GM18520 (cell line): Measurements from ENCODE around the gene ATP5F1D.
"Not testable (repeated sequence)": the region's sequence is repeated elsewhere in the genome, so short reads cannot be mapped to it uniquely, and the experiment has no call there.

Source experiments
- ATAC-seq: cut with Tn5 transposase; IDR thresholded peaks from one replicate; pipeline ENCODE4 v1.9.1; 2021; ENCODE audit not compliant: unreplicated experiment

Gene ATP5F1D

GRCh38 chr19:1245494-1246264 is 4.1 kb downstream of the ATP5F1D start:
- ATAC-seq = no peak

- ATAC-seq = not testable (repeated sequence)
These were observed 4.9 kb downstream of the ATP5F1D start for GRCh38 chr19:1246265-1247087.

- no peak for ATAC-seq
These were observed 6.2 kb downstream of the ATP5F1D start for GRCh38 chr19:1247748-1248138.

- ATAC-seq = peak; percentile 9
These were observed 6.7 kb downstream of the ATP5F1D start, which contains the start of gene MIDN for GRCh38 chr19:1248139-1248785. Gene MIDN, plus strand, starts transcription at chr19:1248583. Its CDS starts 1,714 bp downstream, at chr19:1250297.

DNA sequence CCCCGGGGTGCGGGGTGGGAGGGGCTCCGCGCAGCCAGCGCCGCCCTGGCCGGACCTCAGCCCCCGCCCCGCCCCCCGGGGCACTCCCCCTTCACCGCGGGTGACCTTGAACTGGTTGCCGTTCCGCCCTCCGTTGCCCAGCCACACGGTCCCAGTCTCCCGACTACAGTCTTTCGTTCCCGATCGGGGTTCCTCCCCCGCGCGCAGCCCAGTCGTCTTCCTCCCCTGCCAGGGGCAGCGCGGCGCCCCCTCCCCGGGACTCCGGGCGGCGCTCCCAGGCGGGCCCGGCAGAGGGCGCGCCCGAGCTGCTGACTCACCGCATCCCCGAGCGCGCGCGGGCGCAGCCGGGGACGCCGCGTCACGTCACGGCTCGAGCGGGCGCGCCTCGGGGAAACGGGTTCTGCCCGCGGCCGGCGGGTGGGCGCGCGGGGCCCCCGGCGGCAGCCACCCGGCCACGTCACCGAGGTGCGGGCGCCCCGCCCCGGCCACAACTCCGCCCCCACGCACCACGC is 7.3 kb downstream of the ATP5F1D start:
- ATAC-seq = peak; percentile 17

GRCh38 chr19:1249298-1249989 is 7.9 kb downstream of the ATP5F1D start:
- ATAC-seq = peak; percentile 43

- no peak for ATAC-seq
These were observed 8.5 kb downstream of the ATP5F1D start for GRCh38 chr19:1249990-1250436.

DNA sequence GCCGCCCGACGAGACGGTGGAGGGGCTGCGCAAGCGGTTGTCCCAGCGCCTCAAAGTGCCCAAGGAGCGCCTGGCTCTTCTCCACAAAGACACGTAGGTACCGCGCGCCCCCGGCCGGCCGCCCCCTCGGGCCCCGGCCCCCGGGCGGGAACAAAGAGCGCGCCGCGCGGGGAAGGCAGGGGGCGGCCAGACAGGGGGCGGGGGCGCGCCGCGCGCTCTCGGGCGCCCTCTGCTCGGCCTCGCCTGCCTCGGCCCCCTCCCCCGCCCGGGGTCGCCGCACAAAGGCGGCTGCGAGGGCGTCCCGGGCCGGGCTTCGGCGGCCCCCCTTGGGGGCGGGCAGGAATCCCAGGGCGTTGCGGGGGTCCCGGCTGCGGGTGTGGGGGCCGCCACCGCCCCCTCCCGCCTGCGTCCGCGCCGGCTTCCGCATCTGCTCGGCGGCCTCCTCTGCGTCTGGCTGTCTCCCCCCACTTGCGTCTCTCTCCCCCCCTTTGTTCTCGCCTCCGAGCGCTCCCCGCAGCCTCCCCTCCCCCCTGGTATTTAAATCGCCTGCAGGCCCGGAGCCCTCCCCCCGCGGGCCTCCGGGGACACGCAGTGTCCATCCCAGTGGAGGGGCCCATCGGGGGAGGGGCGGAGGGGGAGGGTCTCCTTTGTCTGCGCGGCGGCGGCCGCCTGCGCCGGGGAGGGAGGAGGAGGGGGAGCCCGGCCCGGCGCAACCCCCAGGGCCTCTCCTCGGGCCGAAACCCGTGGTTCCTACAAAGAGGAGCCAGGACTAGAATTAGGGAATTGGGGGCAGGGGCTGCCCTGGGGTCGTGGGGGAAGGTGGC is 9.1 kb downstream of the ATP5F1D start:
- ATAC-seq = no peak

GRCh38 chr19:1251330-1252220 is 10.0 kb downstream of the ATP5F1D start:
- no peak for ATAC-seq

- no peak for ATAC-seq
These were observed 10.8 kb downstream of the ATP5F1D start for GRCh38 chr19:1252221-1252820.

- no peak for ATAC-seq
These were observed 11.4 kb downstream of the ATP5F1D start for GRCh38 chr19:1252821-1253513.

DNA sequence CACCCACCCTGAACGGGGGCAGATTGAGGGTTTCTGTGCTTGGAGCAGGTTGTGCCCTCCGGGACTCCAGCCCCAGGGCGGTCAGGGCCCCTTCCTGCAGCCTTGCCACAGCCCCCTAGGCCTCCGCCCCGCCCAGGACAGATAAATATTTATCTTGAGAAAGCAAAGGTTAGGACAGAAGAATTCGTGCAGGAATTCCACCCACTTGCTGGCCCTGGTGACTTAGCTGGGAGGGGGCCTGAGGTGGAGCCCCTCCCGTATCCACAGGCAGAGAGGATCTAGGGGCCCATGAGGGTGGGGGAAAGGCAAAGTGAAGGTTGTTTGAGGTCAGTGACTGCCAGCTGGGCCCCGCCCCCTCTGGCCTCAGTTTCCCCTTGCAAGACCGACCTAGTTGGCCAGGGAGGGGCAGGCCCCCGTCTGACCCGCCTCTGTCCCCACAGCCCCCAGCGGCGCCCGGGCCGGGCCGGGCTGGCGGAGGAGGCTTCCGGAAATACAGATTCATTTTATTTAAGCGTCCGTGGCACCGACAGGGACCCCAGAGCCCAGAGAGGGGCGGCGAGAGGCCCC is 12.0 kb downstream of the ATP5F1D start:
- ATAC-seq = no peak

DNA sequence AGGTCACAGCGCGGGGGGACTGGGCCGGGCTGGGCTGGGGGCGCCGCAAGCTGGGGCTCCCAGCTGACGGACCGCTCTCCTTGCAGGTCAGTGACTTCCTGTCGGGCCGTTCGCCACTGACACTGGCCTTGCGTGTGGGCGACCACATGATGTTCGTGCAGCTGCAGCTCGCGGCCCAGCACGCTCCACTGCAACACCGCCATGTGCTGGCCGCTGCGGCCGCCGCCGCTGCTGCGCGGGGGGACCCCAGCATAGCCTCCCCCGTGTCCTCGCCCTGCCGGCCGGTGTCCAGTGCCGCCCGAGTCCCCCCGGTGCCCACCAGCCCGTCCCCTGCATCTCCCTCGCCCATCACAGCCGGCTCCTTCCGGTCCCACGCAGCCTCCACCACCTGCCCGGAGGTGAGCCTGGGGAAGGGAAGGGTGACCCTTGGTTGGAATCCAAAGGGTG is 12.6 kb downstream of the ATP5F1D start:
- no peak for ATAC-seq

DNA sequence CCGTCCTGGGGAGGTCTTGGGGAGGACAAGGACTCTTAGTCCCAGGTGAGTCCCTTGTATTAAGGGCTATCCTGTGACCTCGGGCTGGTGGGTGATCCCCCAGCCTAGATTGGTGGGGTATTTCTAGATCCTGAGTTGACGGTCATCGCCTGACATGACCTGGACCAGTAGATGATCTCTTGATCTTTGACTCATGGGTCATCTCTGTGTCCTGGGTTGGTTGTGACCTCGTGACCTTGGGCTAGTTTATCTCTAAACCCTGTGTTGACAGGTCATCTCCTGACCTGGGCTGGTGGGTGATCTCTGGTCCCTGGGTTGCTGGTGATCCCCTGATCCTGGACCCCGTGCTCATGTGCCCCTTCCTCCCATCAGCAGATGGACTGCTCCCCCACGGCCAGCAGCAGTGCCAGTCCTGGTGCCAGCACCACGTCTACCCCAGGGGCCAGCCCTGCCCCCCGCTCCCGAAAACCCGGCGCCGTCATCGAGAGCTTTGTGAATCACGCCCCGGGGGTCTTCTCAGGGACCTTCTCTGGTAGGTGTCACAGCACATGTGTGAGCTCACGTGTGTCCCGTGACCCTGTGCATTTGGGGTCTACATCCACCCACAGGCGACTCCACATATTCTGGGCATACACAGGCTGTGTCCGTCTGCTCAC is 13.1 kb downstream of the ATP5F1D start:
- ATAC-seq = no peak

DNA sequence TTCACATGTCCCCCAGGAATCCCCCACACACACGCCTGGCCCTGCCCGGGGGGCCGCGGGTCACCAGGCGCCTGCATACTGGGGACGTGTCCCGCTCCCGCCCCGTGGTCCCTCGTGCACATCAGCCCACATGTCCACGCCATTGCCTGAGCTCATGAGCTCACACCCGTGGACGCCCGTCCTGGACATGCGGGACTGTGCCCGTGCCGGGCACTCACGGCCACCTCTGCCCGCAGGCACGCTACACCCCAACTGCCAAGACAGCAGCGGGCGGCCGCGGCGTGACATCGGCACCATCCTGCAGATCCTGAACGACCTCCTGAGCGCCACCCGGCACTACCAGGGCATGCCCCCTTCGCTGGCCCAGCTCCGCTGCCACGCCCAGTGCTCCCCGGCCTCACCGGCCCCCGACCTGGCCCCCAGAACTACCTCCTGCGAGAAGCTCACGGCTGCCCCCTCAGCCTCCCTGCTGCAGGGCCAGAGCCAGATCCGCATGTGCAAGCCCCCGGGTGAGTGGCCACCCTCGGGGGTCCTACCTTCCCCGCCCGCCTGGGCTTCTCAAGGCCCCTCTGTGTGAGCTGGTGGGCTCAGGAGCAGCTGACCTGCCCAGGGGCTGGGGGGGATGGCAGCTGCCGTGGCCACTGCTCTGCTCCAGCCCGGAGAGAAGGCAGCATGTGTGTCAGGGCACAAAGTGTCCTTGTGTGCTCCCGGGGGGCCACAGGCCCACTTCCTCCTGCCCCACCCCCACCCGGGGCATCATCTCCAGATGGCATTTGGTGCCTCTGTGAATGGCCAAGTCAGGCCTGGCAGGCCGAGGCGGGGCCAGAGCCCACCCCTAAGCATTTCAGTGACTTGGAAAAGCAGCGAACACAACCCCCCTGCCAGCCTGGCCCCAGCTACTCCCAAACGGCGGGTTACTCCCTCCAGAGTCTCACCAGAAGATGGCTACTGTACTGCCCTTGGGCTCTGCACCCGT is 13.9 kb downstream of the ATP5F1D start:
- no peak for ATAC-seq
